ENCODE measurements around the gene TRIP4. TPM values are rescaled to one million over a fixed set of nuclear protein-coding genes. Genes with fewer than 3 reads are reported as not detected.

Gene TRIP4
- total RNA-seq, 1 experiment from 2014 or later: 26.2 TPM

DNA sequence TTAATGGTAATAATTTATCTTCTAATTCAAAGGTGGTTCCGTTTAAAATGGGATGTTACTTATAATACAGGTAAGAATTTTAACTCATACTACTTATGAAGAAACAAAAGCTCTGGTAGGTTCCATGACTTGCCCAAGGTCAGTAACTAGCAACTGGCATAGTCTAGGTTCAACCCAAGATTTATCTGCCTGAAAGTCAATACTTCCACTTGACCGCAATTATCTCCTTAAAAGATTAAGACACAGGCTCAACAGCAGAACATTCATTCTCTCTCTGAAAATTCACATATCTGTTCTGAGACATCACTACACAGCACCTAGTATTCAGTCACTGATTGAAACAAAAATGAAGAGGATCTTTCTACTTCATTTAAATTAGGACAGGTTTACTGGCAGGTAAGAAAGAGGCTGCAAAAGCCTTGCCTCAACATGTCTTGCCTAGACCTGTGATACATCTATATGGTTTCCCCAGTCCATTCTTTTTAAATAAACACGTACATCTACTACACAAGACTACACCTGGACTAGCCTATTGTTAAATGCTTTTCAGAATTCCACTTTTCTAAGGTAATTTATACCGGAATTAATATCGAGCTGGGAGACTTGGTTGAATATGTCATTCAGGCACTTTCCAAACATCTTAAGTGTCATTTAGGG is 32.8 kb upstream of the TRIP4 start:
- no peaks in the 10 kb centered on the region for H3K9me3 Mint-ChIP-seq (ENCODE audit: unreplicated experiment)
- BruUV-seq (replicated peaks): no TSS peak
- H3K27ac Mint-ChIP-seq (ENCODE audit: unreplicated experiment): peak overlapping the region; percentile 87
- ChIA-PET POLR2A (no interaction called here), CTCF (no interaction called here)
- peak overlapping the region; percentile 82 for H3K4me3 Mint-ChIP-seq (ENCODE audit: unreplicated experiment)
- no peaks in the 10 kb centered on the region for H3K9me3 ChIP-seq
- H3K36me3 Mint-ChIP-seq (ENCODE audit: insufficient read depth, unreplicated experiment): peaks cover 10% of the 10 kb centered on the region
- 0 out of 2 replicates have a peak, but pooled peaks cover 5% of the 10 kb centered on the region for H3K4me1 ChIP-seq
- H3K4me1 Mint-ChIP-seq (ENCODE audit: low read depth, unreplicated experiment): peaks cover 16% of the 10 kb centered on the region
- DNase-seq: no peak
- H3K27me3 ChIP-seq (replicated peaks; ENCODE audit: control insufficient read depth, insufficient read depth, low read length): no peaks in the 10 kb centered on the region
- intact Hi-C loops (cut with micrococcal nuclease; ENCODE audit: unreplicated experiment): no loop called here
- H3K4me3 ChIP-seq (ENCODE audit: low read depth, low read length): peak overlapping the region; percentile 92
- TF ChIP-seq, protein P1, sequence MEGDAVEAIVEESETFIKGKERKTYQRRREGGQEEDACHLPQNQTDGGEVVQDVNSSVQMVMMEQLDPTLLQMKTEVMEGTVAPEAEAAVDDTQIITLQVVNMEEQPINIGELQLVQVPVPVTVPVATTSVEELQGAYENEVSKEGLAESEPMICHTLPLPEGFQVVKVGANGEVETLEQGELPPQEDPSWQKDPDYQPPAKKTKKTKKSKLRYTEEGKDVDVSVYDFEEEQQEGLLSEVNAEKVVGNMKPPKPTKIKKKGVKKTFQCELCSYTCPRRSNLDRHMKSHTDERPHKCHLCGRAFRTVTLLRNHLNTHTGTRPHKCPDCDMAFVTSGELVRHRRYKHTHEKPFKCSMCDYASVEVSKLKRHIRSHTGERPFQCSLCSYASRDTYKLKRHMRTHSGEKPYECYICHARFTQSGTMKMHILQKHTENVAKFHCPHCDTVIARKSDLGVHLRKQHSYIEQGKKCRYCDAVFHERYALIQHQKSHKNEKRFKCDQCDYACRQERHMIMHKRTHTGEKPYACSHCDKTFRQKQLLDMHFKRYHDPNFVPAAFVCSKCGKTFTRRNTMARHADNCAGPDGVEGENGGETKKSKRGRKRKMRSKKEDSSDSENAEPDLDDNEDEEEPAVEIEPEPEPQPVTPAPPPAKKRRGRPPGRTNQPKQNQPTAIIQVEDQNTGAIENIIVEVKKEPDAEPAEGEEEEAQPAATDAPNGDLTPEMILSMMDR (IDR thresholded peaks at IDR 0.05; ENCODE audit: insufficient read depth in 1 of 2, low read depth in 1 of 2, low read length in 1 of 2, severe bottlenecking in 1 of 2, unreplicated experiment in 1 of 2): no peak
- no peaks in the 10 kb centered on the region for H3K27me3 Mint-ChIP-seq (ENCODE audit: insufficient read depth, unreplicated experiment)
- H3K36me3 ChIP-seq (ENCODE audit: control insufficient read depth, insufficient read depth, low read length): no peaks in the 10 kb centered on the region

DNA sequence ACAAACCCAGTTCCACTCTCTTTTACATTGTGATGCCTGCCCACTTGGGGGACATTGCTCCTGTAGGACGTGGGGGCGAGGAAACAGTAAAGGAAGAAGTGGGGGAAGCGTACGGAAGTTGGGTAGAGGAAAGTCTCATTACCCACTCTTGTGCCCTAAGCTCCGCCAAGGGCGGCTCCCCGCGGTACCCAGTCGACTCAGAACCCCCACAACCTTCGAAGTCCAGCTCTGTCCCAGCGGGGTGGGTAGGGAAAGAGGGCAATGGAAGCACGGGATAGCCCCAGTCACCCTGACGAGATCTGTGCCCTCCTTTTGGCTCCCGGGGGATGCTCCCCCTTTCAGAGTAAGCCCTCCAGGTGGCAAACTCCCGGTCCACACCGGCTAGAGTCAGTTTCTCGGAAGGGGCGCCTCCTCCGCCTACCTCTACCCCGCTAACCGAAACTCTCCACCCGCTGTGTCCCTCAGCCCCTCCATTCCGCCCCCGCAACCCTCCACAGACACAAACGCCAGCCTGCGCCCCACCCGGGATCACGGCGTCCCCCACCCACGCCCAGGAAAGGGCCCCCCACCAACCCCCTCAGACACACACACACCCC is 32.2 kb upstream of the TRIP4 start:
- intact Hi-C loops (cut with micrococcal nuclease; ENCODE audit: unreplicated experiment): no loop called here
- no peaks in the 10 kb centered on the region for H3K27me3 ChIP-seq (replicated peaks; ENCODE audit: control insufficient read depth, insufficient read depth, low read length)
- Mint-ChIP-seq H3K27ac (ENCODE audit: unreplicated experiment) (peak overlapping the region; percentile 87), H3K36me3 (ENCODE audit: insufficient read depth, unreplicated experiment) (peaks cover 10% of the 10 kb centered on the region), H3K27me3 (ENCODE audit: insufficient read depth, unreplicated experiment) (no peaks in the 10 kb centered on the region), H3K9me3 (ENCODE audit: unreplicated experiment) (no peaks in the 10 kb centered on the region), H3K4me1 (ENCODE audit: low read depth, unreplicated experiment) (peaks cover 16% of the 10 kb centered on the region), H3K4me3 (ENCODE audit: unreplicated experiment) (peak overlapping the region; percentile 82)
- CTCF ChIA-PET: interaction anchor here (0.6 to 0.7 kb wide), 2 partner anchors 32 to 162 kb away, joined by 3 to 4 read pairs; no protein-coding TSS in a partner anchor
- POLR2A ChIA-PET: interaction anchor here (1.0 kb wide), 1 partner anchor 32 kb away, joined by 4 read pairs; the partner anchor contains the start of gene TRIP4
- H3K36me3 ChIP-seq (ENCODE audit: control insufficient read depth, insufficient read depth, low read length): no peaks in the 10 kb centered on the region
- peak overlapping the region; percentile 92 for H3K4me3 ChIP-seq (ENCODE audit: low read depth, low read length)
- TSS peak; percentile 45 for BruUV-seq (replicated peaks)
- TF ChIP-seq, protein P1 (IDR thresholded peaks at IDR 0.05; ENCODE audit: insufficient read depth in 1 of 2, low read depth in 1 of 2, low read length in 1 of 2, severe bottlenecking in 1 of 2, unreplicated experiment in 1 of 2): no peak
- peak; percentile 38 for DNase-seq
- 0 out of 2 replicates have a peak, but pooled peaks cover 5% of the 10 kb centered on the region for H3K4me1 ChIP-seq
- H3K9me3 ChIP-seq: no peaks in the 10 kb centered on the region

DNA sequence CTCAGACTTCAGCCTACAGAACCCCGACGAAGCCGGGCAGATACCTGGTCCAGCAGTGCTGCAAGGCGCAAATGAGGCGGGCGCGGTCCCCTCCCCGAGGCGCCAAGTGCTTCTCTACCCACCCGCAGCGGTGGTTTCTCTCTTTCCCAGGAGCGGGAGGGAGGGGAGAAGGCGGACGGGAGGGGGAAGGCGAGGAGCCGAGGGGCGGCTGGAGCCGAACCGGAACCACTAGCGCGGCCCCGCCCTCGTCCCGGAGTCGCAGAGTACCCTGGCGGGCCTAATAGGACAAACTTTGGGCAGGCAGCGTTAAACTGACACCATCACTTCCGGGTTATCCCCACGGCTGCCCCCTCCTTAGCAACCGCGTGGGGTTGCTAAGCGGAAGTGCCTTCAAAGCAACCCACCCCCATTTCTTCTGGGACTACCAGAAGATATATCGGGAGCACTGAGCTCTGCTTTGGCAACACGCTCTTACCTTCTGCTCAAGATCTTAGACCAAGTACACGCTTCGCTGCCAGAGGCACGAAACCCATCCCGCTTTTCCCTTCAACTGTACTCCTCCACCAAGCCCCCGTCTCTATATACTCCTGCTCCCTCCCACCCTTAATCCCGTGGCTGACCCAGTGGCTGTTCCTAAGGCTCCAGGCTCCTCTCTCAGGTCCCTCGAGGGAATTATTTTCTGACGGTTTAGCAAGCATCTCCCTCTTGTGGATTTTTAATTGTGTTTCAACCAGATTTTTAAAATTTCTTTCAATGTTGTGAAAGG is 31.5 kb upstream of the TRIP4 start, which contains the start of gene CSNK1G1:
Gene CSNK1G1 (minus strand): TSS at position 230 of the 766 bp plus-strand sequence. CDS start 55,674 bp downstream, outside the sequence.
- peak within 1 kb of the TSS; percentile 82 for H3K4me3 Mint-ChIP-seq (ENCODE audit: unreplicated experiment)
- ChIA-PET CTCF (interaction anchor here (0.6 to 0.8 kb wide), 3 partner anchors 31 to 193 kb away, joined by 3 to 5 read pairs (median 4); partner anchors contain the start of gene PPIB), POLR2A (interaction anchor here (1.0 kb wide), 1 partner anchor 31 kb away, joined by 4 read pairs; the partner anchor contains the start of gene TRIP4)
- peak within 1 kb of the TSS; percentile 87 for H3K27ac Mint-ChIP-seq (ENCODE audit: unreplicated experiment)
- DNase-seq: peak; percentile 95 to 96
- TF ChIP-seq, protein P1 (IDR thresholded peaks at IDR 0.05; ENCODE audit: insufficient read depth in 1 of 2, low read depth in 1 of 2, low read length in 1 of 2, severe bottlenecking in 1 of 2, unreplicated experiment in 1 of 2): peak in 1 of 2 experiments; percentile 28
- H3K36me3 Mint-ChIP-seq (ENCODE audit: insufficient read depth, unreplicated experiment): peaks cover 12% of the 10 kb centered on the region
- no peaks in the 10 kb centered on the region for H3K36me3 ChIP-seq (ENCODE audit: control insufficient read depth, insufficient read depth, low read length)
- H3K27me3 Mint-ChIP-seq (ENCODE audit: insufficient read depth, unreplicated experiment): no peaks in the 10 kb centered on the region
- peaks cover 16% of the 10 kb centered on the region for H3K4me1 Mint-ChIP-seq (ENCODE audit: low read depth, unreplicated experiment)
- no peaks in the 10 kb centered on the region for H3K27me3 ChIP-seq (replicated peaks; ENCODE audit: control insufficient read depth, insufficient read depth, low read length)
- no TSS peak for BruUV-seq (replicated peaks)
- H3K4me3 ChIP-seq (ENCODE audit: low read depth, low read length): peak within 1 kb of the TSS; percentile 92
- intact Hi-C loops (cut with micrococcal nuclease; ENCODE audit: unreplicated experiment): loop anchor here (1.0 kb wide), 3 partner anchors 31 to 158 kb away; partner anchors contain the start of gene TRIP4
- H3K4me1 ChIP-seq: 0 out of 2 replicates have a peak, but pooled peaks cover 5% of the 10 kb centered on the region
- no peaks in the 10 kb centered on the region for H3K9me3 ChIP-seq
- no peaks in the 10 kb centered on the region for H3K9me3 Mint-ChIP-seq (ENCODE audit: unreplicated experiment)
